ENCODE results near the gene MTFP1.

Gene MTFP1

DNA sequence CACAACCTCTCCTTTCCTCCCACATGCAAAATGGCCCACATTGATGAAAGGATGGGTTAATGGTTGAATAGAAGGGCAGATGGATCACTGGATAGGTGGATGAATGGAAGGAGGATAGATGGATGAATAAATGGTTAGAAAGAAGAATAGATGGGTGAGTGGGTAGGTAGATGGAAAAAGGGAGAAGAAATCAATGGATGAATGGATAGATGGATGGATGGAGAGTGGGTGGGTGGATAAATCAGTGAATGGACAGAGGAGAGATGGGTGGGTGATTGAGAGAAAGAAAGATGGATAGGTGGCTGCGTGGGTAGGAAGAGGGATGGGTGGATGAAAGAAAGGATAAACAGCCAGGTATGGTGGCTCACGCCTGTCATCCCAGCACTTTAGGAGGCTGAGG is 45.1 kb downstream of the MTFP1 start:
- Histone ChIP-seq H3K27ac (no peak overlapping the region), H3K4me3 (IDR thresholded peaks at IDR 0.05; ENCODE audit: insufficient read depth, low read depth, low read length) (no peak overlapping the region), H3K4me2 (no peak overlapping the region), H3K4me1 (ENCODE audit: low read depth, poor library complexity, severe bottlenecking) (no peaks in the 10 kb centered on the region), H4K20me1 (ENCODE audit: insufficient read depth) (no peaks in the 10 kb centered on the region), H2AFZ (ENCODE audit: low read depth) (no peak overlapping the region), H3K27me3 (ENCODE audit: insufficient read depth, low read depth) (peaks cover 62% of the 10 kb centered on the region; the same call in 1 of the 2 replicates), H3K9ac (no peak overlapping the region), H3K79me2 (ENCODE audit: insufficient read depth, low read depth) (no peaks in the 10 kb centered on the region), H3K36me3 (ENCODE audit: insufficient read depth) (no peaks in the 10 kb centered on the region)
- TF ChIP-seq CTCF (conservative IDR thresholded peaks at IDR 0.05; ENCODE audit: low read depth, low read length) = no peak

DNA sequence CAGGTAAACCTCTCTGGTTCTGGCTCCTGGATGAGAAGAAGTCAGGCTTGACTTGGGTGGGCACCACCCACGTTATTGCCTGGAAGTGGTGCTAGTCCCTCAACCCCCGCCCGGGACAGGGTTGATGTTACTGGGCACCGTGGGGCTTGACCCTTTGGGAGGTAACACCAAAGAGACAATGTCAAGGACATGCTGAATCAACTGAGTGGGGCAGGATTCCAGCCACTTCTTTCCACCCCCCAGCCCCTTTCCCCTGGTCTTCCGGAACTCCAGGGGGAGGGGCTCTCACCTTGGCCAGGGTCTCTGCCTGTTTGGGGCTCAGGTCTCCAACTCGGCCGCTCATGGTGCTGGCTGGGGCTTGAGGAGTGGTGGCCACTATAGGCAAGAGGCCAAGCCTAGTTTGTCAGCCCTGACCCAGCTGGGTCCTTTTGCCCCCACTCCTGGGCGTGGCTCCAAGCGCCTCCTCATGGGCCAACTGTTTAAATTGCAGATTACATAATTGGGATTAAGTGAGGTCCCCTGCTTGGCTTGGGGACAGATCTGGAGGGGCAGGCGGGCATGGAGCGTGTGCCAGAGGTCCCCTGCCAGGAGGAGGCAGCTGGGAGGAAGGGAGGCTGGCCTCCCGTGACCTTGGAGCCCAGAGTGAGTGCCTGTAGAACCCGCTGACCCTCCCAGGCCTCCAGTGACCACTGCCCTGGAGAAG is 46.2 kb downstream of the MTFP1 start, which contains the start of gene SEC14L3:
Gene SEC14L3, minus strand, starts transcription at position 402 of the 703 bp plus-strand sequence. Its CDS starts 59 bp downstream, at position 343.
- Histone ChIP-seq H3K27ac (no peak within 1 kb of the TSS), H3K9ac (no peak within 1 kb of the TSS), H4K20me1 (ENCODE audit: insufficient read depth) (no peaks in the 10 kb centered on the region), H3K4me1 (ENCODE audit: low read depth, poor library complexity, severe bottlenecking) (no peaks in the 10 kb centered on the region), H3K36me3 (ENCODE audit: insufficient read depth) (no peaks in the 10 kb centered on the region), H3K79me2 (ENCODE audit: insufficient read depth, low read depth) (no peaks in the 10 kb centered on the region), H3K27me3 (ENCODE audit: insufficient read depth, low read depth) (peaks cover 63% of the 10 kb centered on the region; the same call in 1 of the 2 replicates), H3K4me2 (no peak within 1 kb of the TSS), H3K4me3 (IDR thresholded peaks at IDR 0.05; ENCODE audit: insufficient read depth, low read depth, low read length) (no peak within 1 kb of the TSS), H2AFZ (ENCODE audit: low read depth) (no peak within 1 kb of the TSS)
- TF ChIP-seq CTCF (conservative IDR thresholded peaks at IDR 0.05; ENCODE audit: low read depth, low read length) = no peak

DNA sequence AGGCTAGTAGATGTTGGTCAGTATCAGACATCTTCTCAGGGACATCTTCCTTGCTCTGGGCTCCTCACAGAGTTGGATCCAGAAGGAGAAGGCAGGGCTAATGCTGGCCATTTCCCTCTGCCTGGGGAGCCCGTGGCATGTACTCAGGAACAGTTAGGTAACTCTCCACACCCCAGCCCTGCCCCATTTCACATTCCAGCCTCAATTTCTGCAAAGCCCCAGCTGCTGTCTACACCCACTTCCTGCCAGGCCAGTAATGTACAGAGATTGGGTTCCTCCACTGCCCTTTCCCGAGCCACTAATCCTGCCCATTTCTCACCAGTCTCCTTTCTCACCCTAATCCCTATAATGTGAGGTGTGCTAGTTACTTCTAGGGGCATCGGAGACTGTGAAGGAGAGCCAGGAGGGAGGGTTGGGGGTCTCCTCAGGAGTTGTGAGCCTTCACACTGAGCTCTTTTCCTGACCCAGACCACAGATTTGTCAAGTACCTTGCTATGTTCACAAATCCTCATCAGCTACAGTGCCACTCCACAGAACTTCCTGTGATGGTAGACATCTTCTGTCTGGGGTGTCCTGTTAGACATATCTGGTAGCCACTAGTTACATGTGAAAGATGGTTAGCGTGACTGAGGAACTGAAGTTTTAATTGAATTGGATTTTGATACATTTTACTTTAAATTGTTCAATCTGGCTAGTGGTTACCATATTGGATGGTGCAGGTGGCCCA is 47.6 kb downstream of the MTFP1 start:
- Histone ChIP-seq H3K79me2 (ENCODE audit: insufficient read depth, low read depth) (no peaks in the 10 kb centered on the region), H3K27ac (no peak overlapping the region), H3K4me2 (no peak overlapping the region), H2AFZ (ENCODE audit: low read depth) (no peak overlapping the region), H3K4me3 (IDR thresholded peaks at IDR 0.05; ENCODE audit: insufficient read depth, low read depth, low read length) (no peak overlapping the region), H3K9ac (no peak overlapping the region), H3K36me3 (ENCODE audit: insufficient read depth) (no peaks in the 10 kb centered on the region), H3K27me3 (ENCODE audit: insufficient read depth, low read depth) (peaks cover 66% of the 10 kb centered on the region; the same call in 1 of the 2 replicates), H3K4me1 (ENCODE audit: low read depth, poor library complexity, severe bottlenecking) (no peaks in the 10 kb centered on the region), H4K20me1 (ENCODE audit: insufficient read depth) (no peaks in the 10 kb centered on the region)
- TF ChIP-seq CTCF (conservative IDR thresholded peaks at IDR 0.05; ENCODE audit: low read depth, low read length) = no peak

- no peaks in the 10 kb centered on the region for H3K79me2 ChIP-seq (ENCODE audit: insufficient read depth, low read depth)
- H2AFZ ChIP-seq (ENCODE audit: low read depth) = no peak overlapping the region
- H3K4me2 ChIP-seq = no peak overlapping the region
- H3K9ac ChIP-seq = no peak overlapping the region
- no peaks in the 10 kb centered on the region for H3K36me3 ChIP-seq (ENCODE audit: insufficient read depth)
- peaks cover 71% of the 10 kb centered on the region; the same call in 1 of the 2 replicates for H3K27me3 ChIP-seq (ENCODE audit: insufficient read depth, low read depth)
- no peak overlapping the region for H3K27ac ChIP-seq
- H3K4me3 ChIP-seq (IDR thresholded peaks at IDR 0.05; ENCODE audit: insufficient read depth, low read depth, low read length) = no peak overlapping the region
- no peaks in the 10 kb centered on the region for H3K4me1 ChIP-seq (ENCODE audit: low read depth, poor library complexity, severe bottlenecking)
- no peaks in the 10 kb centered on the region for H4K20me1 ChIP-seq (ENCODE audit: insufficient read depth)
- no peak for TF ChIP-seq CTCF (conservative IDR thresholded peaks at IDR 0.05; ENCODE audit: low read depth, low read length)
Observed at GRCh38 chr22:30474121-30474520, 48.6 kb downstream of the MTFP1 start.

Data from KMS-11 (cell line).